ENCODE results near the gene DLK2.

GRCh38 chr6:43428874-43429273, 26.5 kb downstream of the DLK2 start:
- TF ChIP-seq CTCF (IDR thresholded peaks at IDR 0.05; ENCODE audit: extremely low read depth in 1 of 2, insufficient read depth in 1 of 2, low read depth in 1 of 2, low read length in 2 of 2) (no peak), POLR2AphosphoS5 (IDR thresholded peaks at IDR 0.05; ENCODE audit: insufficient read depth, low read depth, low read length) (no peak), POLR2A (IDR thresholded peaks at IDR 0.05; ENCODE audit: low read depth, low read length) (no peak), EZH2 (IDR thresholded peaks at IDR 0.05; ENCODE audit: borderline replicate concordance, low read depth, low read length, severe bottlenecking) (no peak), MAX (IDR thresholded peaks at IDR 0.05; ENCODE audit: insufficient read depth, insufficient read length) (no peak), JUN (IDR thresholded peaks at IDR 0.05; ENCODE audit: borderline replicate concordance, insufficient read depth, insufficient read length, low read depth) (no peak)
